Muscle layer of duodenum (tissue), 2 donors: ENCODE results near the gene HNRNPC.

ENCODE experiments used
- H3K27ac ChIP-seq: one replicate; pipeline ENCODE4 v1.7.0; 2013; ENCODE audit warnings: mild to moderate bottlenecking, low read length
- H3K27me3 ChIP-seq: one replicate; pipeline ENCODE4 v1.7.0; 2013; ENCODE audit warnings: low read depth, mild to moderate bottlenecking, control low read depth, low read length
- H3K36me3 ChIP-seq, 2 donors: one replicate each; pipeline ENCODE4 v1.7.0; 2013; ENCODE audit warnings: low read length in 2 of 2, control low read depth in 1 of 2, mild to moderate bottlenecking in 1 of 2; ENCODE audit not compliant: insufficient read depth in 2 of 2, control insufficient read depth in 1 of 2
- H3K4me1 ChIP-seq, 2 donors: one replicate each; pipeline ENCODE4 v1.7.0; 2013; ENCODE audit warnings: low read length in 2 of 2, mild to moderate bottlenecking in 2 of 2, control low read depth in 1 of 2, moderate library complexity in 1 of 2; ENCODE audit not compliant: insufficient read depth in 2 of 2, control insufficient read depth in 1 of 2
- H3K4me3 ChIP-seq, 2 donors: one replicate each; pipeline ENCODE4 v1.7.0; 2013; ENCODE audit warnings: low read length in 2 of 2, low read depth in 1 of 2, mild to moderate bottlenecking in 1 of 2
- H3K9me3 ChIP-seq, 2 donors: one replicate each; pipeline ENCODE4 v1.7.0; 2013; ENCODE audit warnings: low read length in 2 of 2, control low read depth in 1 of 2, mild to moderate bottlenecking in 1 of 2; ENCODE audit not compliant: control insufficient read depth in 1 of 2
- donor health status: healthy.

The HNRNPC gene

DNA sequence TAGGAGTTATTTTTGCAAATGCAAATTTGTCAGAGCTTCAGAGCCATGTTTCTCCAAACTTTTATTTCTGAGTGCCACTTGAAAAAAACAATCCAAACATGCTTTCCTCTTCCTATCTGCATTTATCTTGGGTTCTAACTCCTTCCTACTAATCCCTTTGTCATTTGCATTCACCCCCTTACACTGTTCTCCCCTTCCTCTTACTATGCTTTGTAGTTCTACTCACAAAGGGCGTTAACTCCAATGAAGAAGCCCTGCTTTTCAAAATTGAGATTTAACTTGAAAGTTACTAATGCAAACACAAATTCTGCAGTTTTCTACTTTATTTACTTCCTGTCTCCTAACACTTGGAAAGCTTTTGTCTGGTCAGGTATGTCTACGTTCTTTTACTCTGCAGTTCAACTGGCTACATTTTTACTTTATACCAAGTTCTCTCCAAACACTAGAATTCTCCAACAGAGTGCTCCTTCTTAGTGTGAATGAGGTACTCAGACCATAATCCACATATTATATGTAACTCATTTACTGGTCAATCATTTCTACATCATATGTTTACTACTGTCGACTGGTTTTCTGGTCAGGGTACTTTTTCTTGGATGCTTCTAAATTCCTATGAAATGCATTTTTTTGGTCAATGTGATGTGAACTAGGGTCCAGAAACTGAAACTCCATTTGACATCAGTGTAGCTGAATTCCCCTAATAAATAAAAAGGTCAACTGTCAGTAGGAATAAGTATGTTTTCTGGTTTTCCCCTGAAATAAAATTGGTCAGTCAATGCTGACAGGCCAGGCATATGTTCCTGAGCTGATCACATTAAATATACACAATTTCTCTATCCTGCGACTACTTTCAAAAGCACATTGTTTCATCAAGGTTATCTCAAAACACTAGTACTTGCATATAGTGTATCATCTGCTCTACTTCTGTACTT lies 62.2 kb downstream of the HNRNPC start:
- H3K4me1 ChIP-seq, result no peaks in the 10 kb centered on the region
- no peak overlapping the region for H3K27ac ChIP-seq
- H3K9me3 ChIP-seq, result no peaks in the 10 kb centered on the region
- no peak overlapping the region for H3K4me3 ChIP-seq
- H3K27me3 ChIP-seq, result no peaks in the 10 kb centered on the region
- H3K36me3 ChIP-seq, result peaks cover 47% of the 10 kb centered on the region in 2 donors

DNA sequence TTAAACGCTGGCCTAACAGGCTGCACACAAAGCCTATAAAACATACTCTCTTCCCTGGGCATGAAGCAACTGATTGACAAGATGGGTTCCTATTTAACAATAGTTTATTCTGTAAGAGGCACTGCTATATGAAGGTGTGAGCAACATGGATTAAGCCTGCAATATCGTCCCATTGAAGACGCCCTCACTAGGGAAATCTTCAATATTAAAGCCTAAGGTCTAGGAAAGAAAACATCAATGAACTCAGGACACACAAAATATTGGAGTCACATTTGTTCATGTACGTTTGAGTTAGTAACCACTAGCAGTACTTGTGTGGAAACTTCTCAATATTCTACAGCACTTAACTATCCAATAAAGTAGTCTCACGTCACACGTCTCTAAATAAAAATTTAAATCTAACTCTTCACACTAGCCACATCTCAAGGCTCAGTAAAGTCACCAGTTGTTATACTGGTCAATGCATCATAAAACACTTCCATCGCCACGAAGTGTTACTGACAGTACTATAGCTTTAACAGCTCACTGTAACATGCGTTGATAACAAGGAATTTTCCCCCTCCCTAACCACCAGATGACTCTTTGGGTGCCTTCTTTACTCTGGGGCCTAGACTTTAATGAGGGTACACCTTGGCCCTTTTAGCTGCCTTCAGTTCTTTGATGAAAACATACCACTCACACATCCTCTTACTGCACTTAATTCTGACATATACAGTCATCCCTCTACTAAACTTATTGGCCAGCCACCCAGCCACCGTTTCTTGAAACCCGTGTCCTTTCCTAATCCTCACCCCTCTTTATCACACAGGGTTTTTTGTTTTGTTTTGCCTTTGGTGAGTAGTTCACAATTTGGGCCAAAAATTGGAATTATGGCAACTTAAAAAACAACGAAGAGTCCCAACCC lies 63.3 kb downstream of the HNRNPC start:
- H3K4me1 ChIP-seq, result no peaks in the 10 kb centered on the region
- no peaks in the 10 kb centered on the region for H3K9me3 ChIP-seq
- no peak overlapping the region for H3K27ac ChIP-seq
- peaks cover 38 to 39% of the 10 kb centered on the region in 2 donors for H3K36me3 ChIP-seq
- no peaks in the 10 kb centered on the region for H3K27me3 ChIP-seq
- H3K4me3 ChIP-seq, result no peak overlapping the region

DNA sequence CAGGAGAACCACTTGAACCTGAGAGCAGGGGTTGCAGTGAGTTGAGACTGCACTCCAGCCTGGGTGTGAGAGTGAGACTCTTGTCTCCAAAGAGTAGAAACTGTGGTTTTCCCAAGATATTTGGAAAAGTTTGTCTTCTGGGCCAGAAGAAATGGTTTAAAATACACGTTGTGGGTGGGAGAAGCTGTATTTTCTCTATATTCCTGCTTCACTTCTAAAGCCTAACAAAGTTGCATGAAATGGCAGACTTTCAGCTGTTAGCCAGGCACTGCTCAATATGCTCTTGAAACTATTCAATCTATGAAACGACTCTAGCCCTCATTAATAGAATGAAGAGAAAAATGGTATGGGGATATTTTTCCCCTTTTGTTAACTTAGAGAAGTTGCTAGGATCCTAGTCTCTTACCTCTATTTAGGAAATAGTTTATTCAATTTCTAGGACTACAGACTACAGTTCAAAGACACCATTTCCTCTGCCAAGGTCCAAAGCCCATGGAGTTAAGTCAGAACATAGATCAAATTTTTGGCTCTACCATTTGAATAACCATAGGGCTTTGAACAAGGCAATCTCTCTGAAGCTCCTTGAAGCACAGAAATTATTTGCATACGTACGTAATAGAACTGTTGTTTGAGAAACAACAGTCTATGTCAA lies 64.1 kb downstream of the HNRNPC start:
- Histone ChIP-seq H3K4me3 (no peak overlapping the region), H3K27me3 (no peaks in the 10 kb centered on the region), H3K9me3 (no peaks in the 10 kb centered on the region), H3K27ac (no peak overlapping the region), H3K4me1 (no peaks in the 10 kb centered on the region), H3K36me3 (peaks cover 36 to 39% of the 10 kb centered on the region in 2 donors)

DNA sequence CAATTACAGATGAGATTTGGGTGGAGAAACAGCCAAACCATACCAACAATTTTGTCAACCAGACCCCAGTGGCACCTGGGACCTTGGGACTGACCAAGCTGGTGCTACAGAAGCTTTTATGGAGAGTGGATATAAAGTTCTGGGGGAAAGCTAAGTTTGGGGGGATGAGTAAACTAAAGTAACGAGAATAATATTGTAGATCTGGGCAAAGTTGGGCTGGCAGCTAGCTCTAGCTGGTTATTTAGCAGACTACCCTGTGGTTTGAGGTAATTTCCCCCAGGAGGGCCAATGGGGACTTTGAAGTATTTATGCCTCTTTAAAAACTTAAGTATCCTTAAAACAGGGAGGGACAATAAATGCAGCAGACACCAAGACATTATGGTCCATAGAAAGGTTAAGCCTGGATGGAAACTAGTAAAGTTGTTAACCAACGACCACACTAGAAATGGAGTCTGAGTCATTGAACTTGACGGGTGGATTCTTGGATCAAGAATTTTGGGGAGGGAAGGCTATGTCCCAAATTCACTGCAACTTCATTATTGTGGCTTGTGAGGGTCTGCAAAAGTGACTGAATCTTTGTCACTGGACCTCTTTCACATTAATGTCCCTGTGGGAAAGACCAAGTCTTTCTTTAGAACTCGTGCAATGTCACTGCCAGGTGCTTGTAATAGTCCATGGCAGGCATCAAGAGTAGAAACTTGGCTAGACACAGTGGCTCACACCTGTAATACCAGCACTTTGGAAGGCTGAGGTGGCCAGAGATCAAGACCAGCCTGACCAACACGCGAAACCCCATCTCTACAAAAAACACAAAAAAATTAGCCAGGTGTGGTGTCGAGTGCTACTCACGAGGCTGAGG lies 64.8 kb downstream of the HNRNPC start:
- peaks cover 29 to 32% of the 10 kb centered on the region in 2 donors for H3K36me3 ChIP-seq
- H3K4me3 ChIP-seq, result no peak overlapping the region
- H3K27me3 ChIP-seq, result no peaks in the 10 kb centered on the region
- H3K27ac ChIP-seq, result no peak overlapping the region
- H3K4me1 ChIP-seq, result no peaks in the 10 kb centered on the region
- H3K9me3 ChIP-seq, result no peaks in the 10 kb centered on the region

DNA sequence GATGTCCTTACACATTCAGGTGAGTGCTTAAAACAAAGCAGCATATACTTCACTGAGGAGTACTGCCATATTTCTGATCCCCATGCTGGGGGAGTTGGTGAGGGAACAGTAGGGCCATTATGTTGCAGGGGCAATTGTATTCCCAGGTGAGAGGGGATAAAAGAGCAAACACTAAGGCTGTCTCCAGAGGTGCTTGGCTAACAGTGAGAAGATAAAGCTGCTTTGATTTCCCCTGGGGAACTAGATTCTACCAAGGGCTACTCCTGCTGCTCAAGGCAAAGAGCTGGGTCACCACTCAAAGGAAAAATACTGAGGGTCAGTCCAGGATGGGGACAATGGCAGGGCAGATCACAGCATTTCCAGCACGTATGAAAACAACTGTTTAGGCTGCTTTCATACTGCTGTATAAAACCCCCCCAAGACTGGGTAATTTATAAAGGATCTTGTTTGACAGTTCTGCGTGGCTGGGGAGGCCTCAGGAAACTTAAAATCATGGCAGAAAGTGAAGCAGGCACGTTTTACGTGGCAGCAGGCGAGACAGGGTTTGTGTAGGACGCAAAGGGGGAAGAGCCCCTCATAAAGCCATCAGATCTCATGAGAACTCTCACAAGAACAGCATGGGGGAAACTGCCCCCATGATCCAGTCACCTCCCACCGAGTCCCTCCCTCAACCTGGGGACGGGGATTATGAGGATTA lies 65.6 kb downstream of the HNRNPC start:
- H3K36me3 ChIP-seq, result peaks cover 21 to 26% of the 10 kb centered on the region in 2 donors
- H3K4me3 ChIP-seq, result no peak overlapping the region
- no peak overlapping the region for H3K27ac ChIP-seq
- H3K27me3 ChIP-seq, result no peaks in the 10 kb centered on the region
- H3K9me3 ChIP-seq, result no peaks in the 10 kb centered on the region
- no peaks in the 10 kb centered on the region for H3K4me1 ChIP-seq

DNA sequence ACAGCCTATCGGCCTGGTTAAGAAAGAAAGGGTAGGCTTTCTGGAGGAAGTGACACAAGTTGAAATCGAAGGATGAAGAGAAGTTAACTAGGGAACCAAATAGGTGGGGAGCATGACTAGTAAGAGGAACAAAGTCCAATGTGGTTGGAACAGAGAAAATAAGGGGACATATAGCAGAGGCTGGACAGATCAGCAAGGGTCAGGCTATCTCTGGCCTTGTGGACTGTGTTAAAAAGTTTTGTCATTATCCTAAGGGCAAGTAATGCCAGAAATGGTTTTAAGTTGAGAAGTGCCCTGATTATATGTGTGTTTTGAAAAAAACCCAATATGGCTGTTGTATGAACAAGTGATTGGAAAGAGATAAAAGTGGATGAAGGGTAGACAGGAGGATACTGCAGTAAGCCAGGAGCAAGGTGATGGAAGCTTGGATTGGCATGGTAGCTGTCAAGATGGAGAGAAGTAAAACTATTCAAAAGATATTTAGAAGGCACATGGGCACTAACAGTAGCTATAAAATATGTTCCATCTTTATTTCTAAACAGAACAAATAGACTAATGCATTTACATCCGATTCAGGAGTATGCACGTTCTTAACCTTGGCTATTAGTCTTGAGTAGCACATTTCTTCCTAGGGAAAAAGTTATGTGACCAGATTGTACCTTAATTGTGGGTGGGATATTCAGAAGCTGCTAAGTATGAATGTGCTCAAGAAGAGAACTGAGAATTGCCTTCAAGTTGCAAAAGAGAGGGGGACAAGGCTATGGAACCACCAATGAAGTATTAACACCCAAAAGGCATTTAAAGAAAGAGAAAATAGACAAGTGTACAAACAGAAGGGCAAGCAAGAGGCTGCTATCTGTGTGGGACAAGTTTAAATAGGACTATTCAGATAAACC lies 66.5 kb downstream of the HNRNPC start:
- no peak overlapping the region for H3K4me3 ChIP-seq
- H3K9me3 ChIP-seq, result no peaks in the 10 kb centered on the region
- H3K27me3 ChIP-seq, result no peaks in the 10 kb centered on the region
- peaks cover 12 to 21% of the 10 kb centered on the region in 2 donors for H3K36me3 ChIP-seq
- H3K27ac ChIP-seq, result no peak overlapping the region
- H3K4me1 ChIP-seq, result no peaks in the 10 kb centered on the region

DNA sequence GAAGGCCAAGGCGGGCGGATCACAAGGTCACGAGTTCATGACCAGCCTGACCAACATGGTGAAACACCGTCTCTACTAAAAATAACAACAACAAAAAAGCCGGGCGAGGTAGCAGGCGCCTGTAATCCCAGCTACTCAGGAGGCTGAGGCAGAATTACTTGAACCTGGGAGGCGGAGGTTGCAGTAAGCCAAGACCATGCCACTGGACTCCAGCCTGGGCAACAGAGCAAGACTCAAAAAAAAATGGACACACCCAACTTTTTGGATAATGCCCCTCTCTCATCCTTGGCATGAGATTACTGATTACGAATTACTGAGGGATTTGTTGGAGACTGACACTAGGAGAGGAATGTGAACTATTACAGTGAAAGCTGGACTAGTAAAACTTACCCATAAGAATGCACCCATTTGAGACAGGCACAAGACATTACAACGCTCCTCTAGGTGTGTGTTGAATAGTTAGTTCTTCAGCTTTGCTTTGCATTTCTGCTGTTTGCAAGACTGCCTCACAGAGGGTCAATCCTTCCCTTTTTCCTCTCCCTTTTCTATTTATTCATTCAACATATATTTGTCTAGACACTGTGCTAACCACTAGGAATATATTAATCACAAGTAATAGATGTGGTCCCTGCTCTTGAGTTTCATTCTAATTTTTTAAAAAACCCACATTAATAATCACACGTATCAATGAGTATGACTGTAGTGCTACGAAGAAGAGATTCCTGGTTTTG lies 67.3 kb downstream of the HNRNPC start:
- H3K36me3 ChIP-seq, result peaks cover 5 to 18% of the 10 kb centered on the region in 2 donors
- no peaks in the 10 kb centered on the region for H3K9me3 ChIP-seq

DNA sequence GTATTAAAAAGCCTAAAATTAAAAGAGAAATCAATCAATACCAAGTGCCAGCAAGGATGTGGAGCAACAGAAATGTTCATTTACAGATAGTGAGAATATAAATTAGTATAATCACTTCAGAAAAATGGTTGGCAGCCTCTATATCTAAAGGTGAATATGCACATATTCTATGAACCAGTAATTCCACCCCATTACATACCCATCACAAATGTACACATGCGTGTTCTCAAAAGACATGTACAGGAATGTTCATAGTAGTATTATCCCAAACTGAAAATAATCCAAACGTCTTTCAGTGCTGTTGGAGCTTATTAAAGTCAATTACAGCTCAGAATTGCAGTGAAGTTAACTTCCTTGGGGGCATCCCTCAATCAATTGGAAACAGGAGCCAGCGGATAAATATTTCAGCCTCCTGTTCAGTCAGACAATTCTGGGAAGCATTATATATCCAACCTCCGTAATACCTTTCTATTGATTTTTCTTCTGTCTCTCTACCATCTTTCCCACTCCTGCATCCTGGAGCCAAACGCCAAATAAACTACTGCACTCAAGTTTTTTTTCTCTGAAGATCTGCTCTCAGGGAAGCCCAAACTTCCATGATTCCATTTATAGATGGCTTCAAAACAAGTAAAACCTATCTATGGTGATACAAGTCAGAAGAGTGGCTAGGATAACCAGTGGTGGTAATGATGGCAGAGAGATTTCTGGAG lies 68.3 kb downstream of the HNRNPC start:
- H3K27ac ChIP-seq, result no peak overlapping the region
- no peaks in the 10 kb centered on the region for H3K9me3 ChIP-seq
- H3K36me3 ChIP-seq, result peaks cover 0 to 10% of the 10 kb centered on the region in 2 donors
- no peaks in the 10 kb centered on the region for H3K27me3 ChIP-seq
- no peak overlapping the region for H3K4me3 ChIP-seq
- H3K4me1 ChIP-seq, result no peaks in the 10 kb centered on the region

More for the DNA sequence above, 67.3 kb downstream of the HNRNPC start:
- no peaks in the 10 kb centered on the region for H3K27me3 ChIP-seq
- H3K4me3 ChIP-seq, result no peak overlapping the region
- no peaks in the 10 kb centered on the region for H3K4me1 ChIP-seq
- no peak overlapping the region for H3K27ac ChIP-seq
